Ishikawa (cell line): ENCODE measurements around the gene SRGAP1.

Source experiments
- CEBPB ChIP-seq: IDR thresholded peaks from 2 replicates; pipeline ENCODE4 v1.6.1; 2012
- CREB1 ChIP-seq: IDR thresholded peaks from 2 replicates; pipeline ENCODE4 v1.6.1; 2012; ENCODE audit warnings: low read depth
- EGR1 ChIP-seq: IDR thresholded peaks from 2 replicates; pipeline ENCODE4 v1.6.1; 2012
- EP300 ChIP-seq: IDR thresholded peaks from 2 replicates; pipeline ENCODE4 v1.6.1; 2012; ENCODE audit warnings: borderline replicate concordance
- FOXM1 ChIP-seq: IDR thresholded peaks from 2 replicates; pipeline ENCODE4 v1.6.1; 2012; ENCODE audit warnings: low read depth, borderline replicate concordance
- MAX ChIP-seq: IDR thresholded peaks from 2 replicates; pipeline ENCODE4 v1.6.1; 2012
- NFIC ChIP-seq: IDR thresholded peaks from 2 replicates; pipeline ENCODE4 v1.6.1; 2012
- RAD21 ChIP-seq: IDR thresholded peaks from 2 replicates; pipeline ENCODE4 v1.6.1; 2012; ENCODE audit warnings: low read depth
- REST ChIP-seq: IDR thresholded peaks from 2 replicates; pipeline ENCODE4 v1.6.1; 2012; ENCODE audit warnings: low read depth, mild to moderate bottlenecking
- TAF1 ChIP-seq: IDR thresholded peaks from 2 replicates; pipeline ENCODE4 v1.6.1; 2012; ENCODE audit warnings: low read depth, mild to moderate bottlenecking
- TCF12 ChIP-seq: IDR thresholded peaks from 2 replicates; pipeline ENCODE4 v1.6.1; 2012; ENCODE audit warnings: low read depth
- TEAD4 ChIP-seq: IDR thresholded peaks from 2 replicates; pipeline ENCODE4 v1.6.1; 2012
- USF1 ChIP-seq: IDR thresholded peaks from 2 replicates; pipeline ENCODE4 v1.6.1; 2012
- YY1 ChIP-seq: IDR thresholded peaks from 2 replicates; pipeline ENCODE4 v1.6.1; 2012; ENCODE audit warnings: low read depth
- ZBTB7A ChIP-seq: IDR thresholded peaks from 2 replicates; pipeline ENCODE4 v1.6.1; 2012; ENCODE audit warnings: low read depth

The SRGAP1 gene

GRCh38 chr12:64092507-64093196 lies 248.2 kb downstream of the SRGAP1 start:
- no peak for TF ChIP-seq CREB1
- TF ChIP-seq FOXM1, result no peak
- TF ChIP-seq ZBTB7A, result no peak
- TF ChIP-seq USF1, result no peak
- TF ChIP-seq NFIC, result no peak
- no peak for TF ChIP-seq TCF12
- no peak for TF ChIP-seq MAX
- no peak for TF ChIP-seq YY1
- TF ChIP-seq TEAD4, result no peak
- no peak for TF ChIP-seq REST
- no peak for TF ChIP-seq EGR1
- no peak for TF ChIP-seq EP300
- no peak for TF ChIP-seq TAF1
- TF ChIP-seq CEBPB, result no peak
- TF ChIP-seq RAD21, result no peak

- no peak for TF ChIP-seq FOXM1
- TF ChIP-seq YY1, result no peak
- no peak for TF ChIP-seq EP300
- TF ChIP-seq EGR1, result no peak
- TF ChIP-seq TAF1, result no peak
- no peak for TF ChIP-seq REST
- no peak for TF ChIP-seq CEBPB
- TF ChIP-seq MAX, result no peak
Observed at GRCh38 chr12:64093689-64094088, 249.2 kb downstream of the SRGAP1 start.

- no peak for TF ChIP-seq EGR1
- TF ChIP-seq ZBTB7A, result no peak
Observed at GRCh38 chr12:64097366-64098105, 253.0 kb downstream of the SRGAP1 start.

- TF ChIP-seq CEBPB, result no peak
- no peak for TF ChIP-seq YY1
- TF ChIP-seq RAD21, result no peak
- no peak for TF ChIP-seq TAF1
- TF ChIP-seq ZBTB7A, result no peak
- no peak for TF ChIP-seq CREB1
- TF ChIP-seq FOXM1, result no peak
- peak; percentile 20; the same call in 1 of the 2 replicates for TF ChIP-seq NFIC
- TF ChIP-seq MAX, result no peak
Observed at GRCh38 chr12:64098709-64099354, 254.3 kb downstream of the SRGAP1 start.

GRCh38 chr12:64099397-64099796 lies 254.9 kb downstream of the SRGAP1 start:
- TF ChIP-seq REST (no peak), FOXM1 (no peak), YY1 (no peak), TEAD4 (0 out of 2 replicates have a peak, but pooled peaks have one; percentile 9), TCF12 (no peak), EP300 (no peak)
